ENCODE measurements around the gene NAGPA. TPM values are rescaled to one million over a fixed set of nuclear protein-coding genes. Genes with fewer than 3 reads are reported as not detected.

Gene NAGPA
- total and polyA plus RNA-seq, 10 of the 15 experiments (the other 5 are each of a cell fraction or from before 2014, with no cell fraction given) = 0.03 to 11.6 (median 6.6) TPM

DNA sequence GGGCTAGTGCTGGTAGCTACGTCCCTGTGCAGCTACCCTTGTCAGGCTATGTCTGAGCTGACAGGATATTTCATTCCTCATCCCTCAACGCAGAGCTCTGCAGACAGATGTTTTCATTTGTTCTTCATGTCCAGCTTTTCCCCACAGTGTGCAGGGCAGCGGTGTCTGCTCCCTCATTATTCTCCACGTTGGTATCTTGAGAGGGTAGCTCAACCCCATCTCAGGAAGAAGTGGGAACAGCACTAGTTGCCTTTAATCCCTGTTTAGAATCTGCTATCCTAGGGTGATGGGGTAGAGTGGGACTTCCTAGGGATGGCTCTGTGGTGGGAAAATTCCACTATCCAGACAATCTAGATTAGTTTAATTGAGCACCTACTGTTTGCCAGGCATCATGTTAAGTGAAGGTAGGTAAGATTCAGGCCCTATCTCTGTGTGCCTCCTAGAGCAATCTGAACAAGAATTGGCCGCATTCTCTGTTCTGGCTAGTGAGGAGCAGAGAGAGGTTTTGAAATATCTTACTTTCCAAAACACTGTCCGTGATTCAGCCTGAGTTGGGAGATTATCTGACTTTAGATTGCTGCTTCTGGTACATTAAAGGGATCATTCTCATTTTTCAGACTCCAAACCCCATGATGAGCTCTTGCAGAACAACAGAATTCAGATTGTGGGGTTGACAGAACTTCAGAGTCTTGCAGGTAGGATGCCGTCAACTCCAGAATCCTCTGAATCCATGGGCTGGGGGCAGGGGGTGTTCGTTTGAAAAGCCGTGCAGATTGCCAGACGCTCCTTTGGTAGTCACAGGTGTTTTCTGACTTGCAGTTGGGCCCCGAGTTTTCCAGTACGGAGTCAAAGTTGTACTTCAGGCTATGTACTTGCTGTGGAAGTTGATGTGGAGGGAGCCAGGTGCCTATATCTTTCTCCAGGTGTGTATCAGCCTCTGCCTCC, 38.9 kb upstream of the NAGPA start:
- Histone ChIP-seq H3K4me3 (peak overlapping the region; percentile 87), H3K27ac (ENCODE audit: control insufficient read depth, insufficient read depth) (peak overlapping the region; percentile 75), H3K79me2 (ENCODE audit: control insufficient read depth, insufficient read depth, low read length) (peaks cover 10% of the 10 kb centered on the region), H4K20me1 (ENCODE audit: control insufficient read depth, insufficient read depth) (no peaks in the 10 kb centered on the region), H3K36me3 (ENCODE audit: control insufficient read depth in 2 of 2, insufficient read depth in 2 of 2, low read length in 1 of 2) (peaks cover 5% of the 10 kb centered on the region in 2 experiments; a peak in 3 of 4 replicates), H3K27me3 (replicated peaks in 1 of 2; ENCODE audit: control insufficient read depth in 2 of 2, insufficient read depth in 2 of 2, low read length in 1 of 2) (no peaks in the 10 kb centered on the region), H3K4me1 (ENCODE audit: control insufficient read depth, insufficient read depth, low read length) (peaks cover 14% of the 10 kb centered on the region), H3K4me2 (ENCODE audit: control insufficient read depth, insufficient read depth) (peak overlapping the region; percentile 69), H2AFZ (ENCODE audit: control insufficient read depth, low read depth, low read length) (peak overlapping the region; percentile 95), H3K9me3 (replicated peaks; ENCODE audit: control insufficient read depth, insufficient read depth, low read length) (no peaks in the 10 kb centered on the region; the same call in 2 of the 3 replicates), H3K9ac (ENCODE audit: control insufficient read depth, insufficient read depth, low read length) (peak overlapping the region; percentile 81)
- RAD21 ChIA-PET (ENCODE audit: unreplicated experiment) = no interaction called here
- ATAC-seq = no peak; the same call in 2 of the 3 replicates
- DNase-seq (ENCODE audit: low read depth, low spot score) = no peak
- in situ Hi-C loops (cut with MboI) = no loop called here
- no peak for TF ChIP-seq SUZ12 (IDR thresholded peaks at IDR 0.05; ENCODE audit: unreplicated experiment)
- no peak for TF ChIP-seq CBX3 (IDR thresholded peaks at IDR 0.05; ENCODE audit: borderline replicate concordance, low read depth)
- TF ChIP-seq STAT3 (IDR thresholded peaks at IDR 0.05; ENCODE audit: low read depth, low read length) = no peak
- TF ChIP-seq CBX5 (IDR thresholded peaks at IDR 0.05; ENCODE audit: low read depth) = no peak
- TF ChIP-seq, protein P1, sequence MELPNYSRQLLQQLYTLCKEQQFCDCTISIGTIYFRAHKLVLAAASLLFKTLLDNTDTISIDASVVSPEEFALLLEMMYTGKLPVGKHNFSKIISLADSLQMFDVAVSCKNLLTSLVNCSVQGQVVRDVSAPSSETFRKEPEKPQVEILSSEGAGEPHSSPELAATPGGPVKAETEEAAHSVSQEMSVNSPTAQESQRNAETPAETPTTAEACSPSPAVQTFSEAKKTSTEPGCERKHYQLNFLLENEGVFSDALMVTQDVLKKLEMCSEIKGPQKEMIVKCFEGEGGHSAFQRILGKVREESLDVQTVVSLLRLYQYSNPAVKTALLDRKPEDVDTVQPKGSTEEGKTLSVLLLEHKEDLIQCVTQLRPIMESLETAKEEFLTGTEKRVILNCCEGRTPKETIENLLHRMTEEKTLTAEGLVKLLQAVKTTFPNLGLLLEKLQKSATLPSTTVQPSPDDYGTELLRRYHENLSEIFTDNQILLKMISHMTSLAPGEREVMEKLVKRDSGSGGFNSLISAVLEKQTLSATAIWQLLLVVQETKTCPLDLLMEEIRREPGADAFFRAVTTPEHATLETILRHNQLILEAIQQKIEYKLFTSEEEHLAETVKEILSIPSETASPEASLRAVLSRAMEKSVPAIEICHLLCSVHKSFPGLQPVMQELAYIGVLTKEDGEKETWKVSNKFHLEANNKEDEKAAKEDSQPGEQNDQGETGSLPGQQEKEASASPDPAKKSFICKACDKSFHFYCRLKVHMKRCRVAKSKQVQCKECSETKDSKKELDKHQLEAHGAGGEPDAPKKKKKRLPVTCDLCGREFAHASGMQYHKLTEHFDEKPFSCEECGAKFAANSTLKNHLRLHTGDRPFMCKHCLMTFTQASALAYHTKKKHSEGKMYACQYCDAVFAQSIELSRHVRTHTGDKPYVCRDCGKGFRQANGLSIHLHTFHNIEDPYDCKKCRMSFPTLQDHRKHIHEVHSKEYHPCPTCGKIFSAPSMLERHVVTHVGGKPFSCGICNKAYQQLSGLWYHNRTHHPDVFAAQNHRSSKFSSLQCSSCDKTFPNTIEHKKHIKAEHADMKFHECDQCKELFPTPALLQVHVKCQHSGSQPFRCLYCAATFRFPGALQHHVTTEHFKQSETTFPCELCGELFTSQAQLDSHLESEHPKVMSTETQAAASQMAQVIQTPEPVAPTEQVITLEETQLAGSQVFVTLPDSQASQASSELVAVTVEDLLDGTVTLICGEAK (IDR thresholded peaks at IDR 0.05; ENCODE audit: borderline replicate concordance) = no peak
- TF ChIP-seq LARP7 (IDR thresholded peaks at IDR 0.05) = no peak
- TF ChIP-seq, protein P2, sequence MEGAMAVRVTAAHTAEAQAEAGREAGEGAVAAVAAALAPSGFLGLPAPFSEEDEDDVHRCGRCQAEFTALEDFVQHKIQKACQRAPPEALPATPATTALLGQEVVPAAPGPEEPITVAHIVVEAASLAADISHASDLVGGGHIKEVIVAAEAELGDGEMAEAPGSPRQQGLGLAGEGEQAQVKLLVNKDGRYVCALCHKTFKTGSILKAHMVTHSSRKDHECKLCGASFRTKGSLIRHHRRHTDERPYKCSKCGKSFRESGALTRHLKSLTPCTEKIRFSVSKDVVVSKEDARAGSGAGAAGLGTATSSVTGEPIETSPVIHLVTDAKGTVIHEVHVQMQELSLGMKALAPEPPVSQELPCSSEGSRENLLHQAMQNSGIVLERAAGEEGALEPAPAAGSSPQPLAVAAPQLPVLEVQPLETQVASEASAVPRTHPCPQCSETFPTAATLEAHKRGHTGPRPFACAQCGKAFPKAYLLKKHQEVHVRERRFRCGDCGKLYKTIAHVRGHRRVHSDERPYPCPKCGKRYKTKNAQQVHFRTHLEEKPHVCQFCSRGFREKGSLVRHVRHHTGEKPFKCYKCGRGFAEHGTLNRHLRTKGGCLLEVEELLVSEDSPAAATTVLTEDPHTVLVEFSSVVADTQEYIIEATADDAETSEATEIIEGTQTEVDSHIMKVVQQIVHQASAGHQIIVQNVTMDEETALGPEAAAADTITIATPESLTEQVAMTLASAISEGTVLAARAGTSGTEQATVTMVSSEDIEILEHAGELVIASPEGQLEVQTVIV (IDR thresholded peaks at IDR 0.05; ENCODE audit: borderline replicate concordance, partially characterized antibody) = no peak
- no peak for TF ChIP-seq CBFB (IDR thresholded peaks at IDR 0.05; ENCODE audit: low read depth)
- TF ChIP-seq ZNF24 (IDR thresholded peaks at IDR 0.05) = no peak
- 65% methylated on average over 12 of the region's 12 CpGs for WGBS (ENCODE audit: insufficient coverage, insufficient replicate concordance, low lambda C conversion rate, missing lambda C conversion rate)
- intact Hi-C loops (cut with micrococcal nuclease; ENCODE audit: unreplicated experiment) = no loop called here
- CTCF ChIA-PET = interaction anchor here (0.7 to 2.0 kb wide), 3 partner anchors 12 to 20 kb away, joined by 3 to 8 read pairs (median 5); no protein-coding TSS in a partner anchor
- POLR2A ChIA-PET = interaction anchor here (1.0 kb wide), 1 partner anchor 95 kb away, joined by 3 read pairs; no protein-coding TSS in a partner anchor
- no peak for FAIRE-seq
- no TSS peak for BruUV-seq (replicated peaks)
- SMC1A ChIA-PET (ENCODE audit: uncharacterized antibody, unreplicated experiment) = interaction anchor here (0.9 to 1.7 kb wide), 3 partner anchors 10 to 38 kb away, joined by 3 to 6 read pairs (median 4); no protein-coding TSS in a partner anchor

All from GM12878 (cell line).